GM18499 (cell line): ENCODE data around the gene KHSRP.

Experiments
- ATAC-seq: cut with Tn5 transposase; IDR thresholded peaks from one replicate; pipeline ENCODE4 v1.9.1; 2021; ENCODE audit warnings: moderate number of reproducible peaks; ENCODE audit not compliant: insufficient read depth, unreplicated experiment

Gene KHSRP, protein sequence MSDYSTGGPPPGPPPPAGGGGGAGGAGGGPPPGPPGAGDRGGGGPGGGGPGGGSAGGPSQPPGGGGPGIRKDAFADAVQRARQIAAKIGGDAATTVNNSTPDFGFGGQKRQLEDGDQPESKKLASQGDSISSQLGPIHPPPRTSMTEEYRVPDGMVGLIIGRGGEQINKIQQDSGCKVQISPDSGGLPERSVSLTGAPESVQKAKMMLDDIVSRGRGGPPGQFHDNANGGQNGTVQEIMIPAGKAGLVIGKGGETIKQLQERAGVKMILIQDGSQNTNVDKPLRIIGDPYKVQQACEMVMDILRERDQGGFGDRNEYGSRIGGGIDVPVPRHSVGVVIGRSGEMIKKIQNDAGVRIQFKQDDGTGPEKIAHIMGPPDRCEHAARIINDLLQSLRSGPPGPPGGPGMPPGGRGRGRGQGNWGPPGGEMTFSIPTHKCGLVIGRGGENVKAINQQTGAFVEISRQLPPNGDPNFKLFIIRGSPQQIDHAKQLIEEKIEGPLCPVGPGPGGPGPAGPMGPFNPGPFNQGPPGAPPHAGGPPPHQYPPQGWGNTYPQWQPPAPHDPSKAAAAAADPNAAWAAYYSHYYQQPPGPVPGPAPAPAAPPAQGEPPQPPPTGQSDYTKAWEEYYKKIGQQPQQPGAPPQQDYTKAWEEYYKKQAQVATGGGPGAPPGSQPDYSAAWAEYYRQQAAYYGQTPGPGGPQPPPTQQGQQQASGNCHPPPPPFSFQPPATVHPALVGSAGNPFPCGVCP

DNA sequence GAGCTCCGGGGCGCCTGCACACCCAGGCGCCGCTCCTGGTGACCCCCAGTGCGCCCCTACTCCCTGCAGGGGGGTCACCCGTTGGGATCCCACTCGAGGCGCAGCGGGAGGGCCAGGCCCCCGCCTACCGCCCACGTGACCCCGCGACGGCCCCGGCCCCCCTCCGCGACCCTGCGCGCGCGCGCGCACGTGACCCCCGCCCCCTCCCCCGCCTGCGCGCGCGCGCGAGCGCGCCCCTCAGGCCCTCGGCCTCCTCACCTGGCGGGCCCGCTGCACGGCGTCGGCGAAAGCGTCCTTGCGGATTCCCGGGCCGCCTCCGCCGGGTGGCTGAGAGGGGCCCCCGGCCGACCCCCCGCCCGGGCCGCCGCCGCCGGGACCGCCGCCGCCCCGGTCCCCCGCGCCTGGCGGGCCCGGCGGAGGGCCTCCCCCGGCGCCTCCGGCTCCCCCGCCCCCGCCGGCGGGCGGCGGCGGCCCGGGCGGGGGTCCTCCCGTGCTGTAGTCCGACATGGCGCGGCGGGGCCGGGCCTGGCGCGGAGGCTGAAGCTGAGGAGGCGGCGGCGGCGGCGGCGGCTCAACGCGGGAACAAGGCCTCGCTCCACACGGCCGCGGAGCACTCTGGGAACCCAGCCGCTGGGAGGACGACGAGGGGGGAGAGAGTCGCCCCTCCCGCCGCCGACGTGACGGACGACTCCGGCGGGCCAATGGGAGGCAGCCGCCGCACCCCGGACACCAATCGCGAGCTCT lies at the start of gene KHSRP:
TSS of gene KHSRP (minus strand) at position 617 of the 744 bp plus-strand sequence. CDS start at position 507, 110 bp downstream.
- ATAC-seq = no peak

- ATAC-seq = no peak
These were observed 49.0 kb upstream of the KHSRP start for GRCh38 chr19:6473647-6474046.

DNA sequence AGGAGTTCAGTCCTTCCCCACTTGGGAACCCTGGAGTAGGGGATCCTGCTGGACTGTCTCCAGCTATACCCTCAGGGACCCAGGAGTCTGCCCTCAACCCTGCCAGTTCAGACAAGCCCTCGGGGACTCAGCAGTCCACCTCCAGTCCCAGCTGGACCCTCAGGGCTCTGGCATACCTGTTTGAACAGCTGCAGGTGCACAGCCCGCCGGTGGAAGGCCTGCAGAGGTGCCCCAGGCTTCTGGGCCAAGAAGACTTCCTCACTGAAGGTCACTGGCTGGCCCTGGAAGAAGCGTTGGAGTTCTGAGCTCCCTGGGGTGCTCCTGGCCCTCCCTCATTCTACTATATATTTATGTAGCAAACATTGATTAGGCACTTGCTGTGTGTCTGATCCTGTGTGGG lies 48.1 kb upstream of the KHSRP start:
- ATAC-seq = no peak

DNA sequence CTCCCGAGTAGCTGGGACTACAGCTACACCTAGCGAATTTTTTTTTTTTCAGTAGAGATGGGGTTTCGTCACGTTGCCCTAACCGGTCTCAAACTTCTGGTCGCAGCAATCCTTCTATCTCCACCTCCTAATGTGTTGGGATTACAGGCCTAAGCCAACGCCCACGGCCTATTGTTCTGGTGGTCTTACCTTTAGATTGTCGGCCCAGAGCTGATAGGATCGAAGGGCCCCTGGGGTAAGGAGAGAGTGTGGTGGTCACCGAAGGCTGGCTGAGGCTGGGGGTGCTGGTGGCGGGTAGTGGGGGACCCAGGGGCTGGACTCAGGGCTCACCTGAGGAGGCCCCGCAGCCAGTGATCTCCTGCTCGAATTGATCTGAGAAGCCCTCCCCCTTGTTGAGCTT lies 46.5 kb upstream of the KHSRP start:
- ATAC-seq = no peak

DNA sequence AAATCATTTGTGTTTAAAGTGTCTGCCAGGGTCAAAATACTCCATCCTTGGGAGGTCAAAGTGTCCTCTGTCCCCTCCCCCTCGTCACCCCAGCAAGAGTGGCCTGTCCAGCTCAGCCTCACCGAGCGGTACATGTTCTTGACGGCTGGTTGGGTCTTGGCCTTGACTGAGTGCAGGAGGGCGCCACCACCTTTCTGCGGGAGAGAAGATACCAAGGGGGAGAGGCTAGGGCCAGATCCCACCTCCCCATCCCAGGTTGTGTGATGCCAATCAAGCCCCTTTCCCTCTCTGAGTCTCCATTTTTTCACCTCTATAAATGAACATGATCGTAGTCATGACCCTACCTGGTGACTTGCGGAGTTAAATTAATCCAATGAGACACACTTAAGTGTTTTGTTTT lies 45.6 kb upstream of the KHSRP start:
- no peak for ATAC-seq

- ATAC-seq = no peak
These were observed 42.8 kb upstream of the KHSRP start for GRCh38 chr19:6467384-6467783.

DNA sequence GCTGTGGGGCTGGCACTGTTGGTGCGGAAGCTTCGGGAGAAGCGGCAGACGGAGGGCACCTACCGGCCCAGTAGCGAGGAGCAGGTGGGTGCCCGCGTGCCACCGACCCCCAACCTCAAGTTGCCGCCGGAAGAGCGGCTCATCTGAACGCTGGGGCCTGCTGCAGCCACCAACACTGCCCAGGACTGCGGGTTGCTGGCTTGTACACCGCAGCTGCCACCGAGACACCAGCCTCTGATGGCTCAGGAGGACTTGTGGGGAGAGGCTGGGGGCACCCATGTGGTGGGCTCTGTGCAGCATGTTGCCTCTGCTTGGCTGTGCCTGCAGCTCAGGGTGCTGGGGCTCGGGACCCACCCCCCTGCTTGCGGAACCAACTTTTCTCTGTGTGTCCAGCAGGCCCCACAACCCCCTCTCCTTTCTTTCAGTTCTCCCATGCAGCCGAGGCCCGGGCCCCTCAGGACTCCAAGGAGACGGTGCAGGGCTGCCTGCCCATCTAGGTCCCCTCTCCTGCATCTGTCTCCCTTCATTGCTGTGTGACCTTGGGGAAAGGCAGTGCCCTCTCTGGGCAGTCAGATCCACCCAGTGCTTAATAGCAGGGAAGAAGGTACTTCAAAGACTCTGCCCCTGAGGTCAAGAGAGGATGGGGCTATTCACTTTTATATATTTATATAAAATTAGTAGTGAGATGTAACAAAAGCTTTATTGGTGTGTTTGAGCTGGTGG lies 42.1 kb upstream of the KHSRP start:
- no peak for ATAC-seq

GRCh38 chr19:6465663-6466062 lies 41.1 kb upstream of the KHSRP start:
- ATAC-seq = no peak

DNA sequence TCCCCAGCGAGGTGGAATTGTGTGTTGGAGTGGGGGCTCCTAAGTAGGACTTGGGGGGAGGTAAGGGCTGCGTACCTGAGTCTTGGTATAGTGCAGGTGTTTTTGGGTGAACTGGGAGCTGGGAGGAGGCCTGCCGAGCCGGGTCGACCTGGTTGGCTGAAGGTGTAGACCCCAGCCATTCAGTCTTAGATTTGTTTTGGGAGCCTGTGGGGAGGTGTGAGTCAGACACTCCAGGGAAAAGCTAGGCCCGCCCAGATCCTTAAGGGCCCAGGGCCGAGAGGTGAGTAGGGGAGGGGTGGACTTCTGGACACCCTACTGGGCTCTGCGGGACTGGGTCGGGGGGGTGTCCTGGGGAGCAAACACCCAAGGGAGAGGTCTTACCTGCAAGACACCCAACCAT lies 40.4 kb upstream of the KHSRP start:
- ATAC-seq = no peak

- ATAC-seq = no peak
These were observed 39.7 kb upstream of the KHSRP start, which contains the start of gene CRB3 for GRCh38 chr19:6464070-6464873. TSS of gene CRB3 (plus strand) at chr19:6464271. CDS start at chr19:6464702, 431 bp downstream.

- ATAC-seq = peak; percentile 64
These were observed 35.7 kb upstream of the KHSRP start for GRCh38 chr19:6460099-6460884.

DNA sequence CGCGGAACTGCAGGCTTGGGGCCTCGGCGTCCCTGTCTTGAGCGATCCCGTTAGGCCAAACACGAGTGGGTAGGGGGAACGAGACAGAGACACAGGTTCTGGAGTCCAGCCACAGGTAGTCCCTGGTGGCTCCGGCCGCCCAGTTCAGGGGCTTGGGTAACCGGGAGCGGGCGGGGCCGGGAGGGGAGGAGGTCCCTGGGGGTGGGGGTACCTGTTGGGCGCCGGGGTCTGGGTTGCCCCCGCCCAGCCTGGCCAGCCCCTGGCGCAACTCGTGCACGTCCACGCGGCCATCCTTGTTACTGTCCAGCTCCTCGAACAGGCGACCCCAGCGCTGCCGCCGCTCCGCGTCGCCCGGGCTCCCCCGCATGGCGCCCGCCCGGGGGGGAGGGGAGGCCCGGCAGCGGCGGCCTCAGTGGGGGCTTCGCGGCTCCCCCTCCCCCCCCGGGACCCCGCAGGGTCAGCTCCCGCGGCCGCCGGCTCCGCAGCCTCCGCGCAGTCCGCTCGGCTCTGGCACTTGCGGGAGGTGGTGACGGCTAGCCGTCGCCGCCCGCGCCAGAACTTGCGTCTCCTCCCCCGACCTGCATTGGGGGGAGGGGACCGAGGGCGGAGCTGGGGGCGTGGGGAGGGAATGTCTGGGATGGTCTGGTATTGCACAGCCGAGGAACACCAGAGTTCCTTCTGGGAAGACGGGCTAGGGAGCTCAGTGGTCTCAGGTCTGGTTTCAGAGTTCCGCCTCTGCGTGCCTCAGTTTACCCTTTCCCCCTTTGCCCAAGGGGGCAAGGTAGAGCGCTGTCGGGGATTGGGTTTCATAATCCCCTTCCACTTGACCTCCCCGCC lies 34.9 kb upstream of the KHSRP start, which contains the start of gene SLC25A23:
TSS of gene SLC25A23 (minus strand) at position 531 of the 837 bp plus-strand sequence. CDS start at position 367, 164 bp downstream.
- no peak for ATAC-seq

- no peak for ATAC-seq
These were observed 34.2 kb upstream of the KHSRP start for GRCh38 chr19:6458695-6459261.

- no peak for ATAC-seq
These were observed 33.5 kb upstream of the KHSRP start for GRCh38 chr19:6457958-6458694.

- ATAC-seq = no peak
These were observed 31.3 kb upstream of the KHSRP start for GRCh38 chr19:6455924-6456323.

DNA sequence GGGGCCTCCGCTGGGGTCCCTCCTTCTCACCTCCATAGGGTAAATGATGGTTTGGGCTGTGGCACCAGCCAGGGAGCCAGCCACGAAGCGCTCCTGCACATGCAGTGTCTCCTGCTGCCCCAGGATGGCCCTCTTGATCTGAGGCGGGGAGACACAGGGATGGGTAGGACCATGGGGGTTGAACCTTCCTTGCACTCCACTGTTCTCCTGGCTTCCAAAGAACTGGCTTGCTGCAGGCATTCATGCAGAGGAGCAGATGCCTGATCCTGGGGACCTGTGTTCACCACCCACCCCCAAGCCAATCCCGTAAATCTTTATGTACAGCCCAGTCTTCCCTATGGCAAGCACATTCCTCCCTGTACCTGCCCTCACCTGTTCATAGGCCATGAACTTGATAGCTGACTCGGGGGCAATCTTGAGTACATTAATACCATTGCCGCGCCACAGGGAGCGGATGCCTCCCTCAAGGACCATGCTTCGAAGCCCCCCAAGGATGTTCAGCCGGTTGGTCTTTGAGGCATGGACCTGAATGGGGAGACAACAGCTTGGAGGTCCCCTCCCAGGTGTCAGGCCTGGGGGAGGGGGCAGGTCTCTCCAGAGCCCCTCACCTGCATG lies 29.4 kb upstream of the KHSRP start:
- no peak for ATAC-seq
